Bronchial epithelial cell (primary cell): ENCODE data around the gene OSBPL5. TPM values are rescaled to one million over a fixed set of nuclear protein-coding genes. Genes with fewer than 3 reads are reported as not detected.

Experiments used
- DNase-seq: peaks from one replicate; pipeline ENCODE4 v3.0.0-alpha.2; 2010; ENCODE audit warnings: low read depth
- FAIRE-seq: peaks from 2 replicates; lab custom pipeline; 2011; peaks lifted over from hg19 to GRCh38; lab: Jason Lieb, UNC
- H3K27me3 ChIP-seq: 2 replicates; pipeline ENCODE4 v1.5.1; 2011; ENCODE audit warnings: low read length; ENCODE audit not compliant: control insufficient read depth, insufficient read depth
- H3K36me3 ChIP-seq: 2 replicates; pipeline ENCODE4 v1.5.1; 2011; ENCODE audit warnings: low read length; ENCODE audit not compliant: control insufficient read depth, insufficient read depth
- H3K4me3 ChIP-seq: 2 replicates; pipeline ENCODE4 v1.5.1; 2011; ENCODE audit warnings: mild to moderate bottlenecking, low read depth, low read length, control low read depth
- CTCF ChIP-seq: IDR thresholded peaks from 2 replicates; pipeline ENCODE4 v1.5.1; 2011; ENCODE audit warnings: mild to moderate bottlenecking, moderate library complexity, low read length, control low read depth, inconsistent platforms; ENCODE audit not compliant: insufficient read depth, severe bottlenecking
- total RNA-seq: library from RNA; depleted of rRNA; stranded (reverse); fragments of >200 nt; gene quantifications from 2 replicates; pipeline ENCODE4 v1.2.1, GENCODE V29; 2014

OSBPL5 gene
- total RNA-seq, 1 donor from 2014 or later: 21.1 TPM

DNA sequence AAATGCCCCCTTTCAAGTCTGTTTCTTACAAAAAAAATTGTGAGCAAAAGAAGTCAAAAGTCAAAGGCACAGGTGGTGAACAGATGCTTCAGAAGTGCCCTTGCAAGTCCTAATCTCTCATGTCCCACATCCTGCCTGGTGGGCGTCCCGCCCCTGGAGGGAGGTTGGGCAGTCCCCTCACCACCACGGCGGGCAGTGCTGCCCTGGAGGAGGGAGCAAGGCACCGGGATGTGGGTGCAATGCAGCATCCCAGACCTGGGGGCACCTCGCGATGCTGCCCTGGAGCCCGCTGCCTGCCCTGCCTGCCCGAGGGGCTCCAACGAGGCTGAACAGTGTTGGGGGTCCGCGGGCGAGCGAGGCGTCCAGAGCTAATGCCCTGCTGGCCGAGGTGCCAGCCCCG is 37.6 kb upstream of the OSBPL5 start:
- Histone ChIP-seq H3K27me3 (peaks cover 30% of the 10 kb centered on the region), H3K4me3 (no peak overlapping the region), H3K36me3 (no peaks in the 10 kb centered on the region)
- TF ChIP-seq CTCF: no peak
- FAIRE-seq (no peak), DNase-seq (no peak)

DNA sequence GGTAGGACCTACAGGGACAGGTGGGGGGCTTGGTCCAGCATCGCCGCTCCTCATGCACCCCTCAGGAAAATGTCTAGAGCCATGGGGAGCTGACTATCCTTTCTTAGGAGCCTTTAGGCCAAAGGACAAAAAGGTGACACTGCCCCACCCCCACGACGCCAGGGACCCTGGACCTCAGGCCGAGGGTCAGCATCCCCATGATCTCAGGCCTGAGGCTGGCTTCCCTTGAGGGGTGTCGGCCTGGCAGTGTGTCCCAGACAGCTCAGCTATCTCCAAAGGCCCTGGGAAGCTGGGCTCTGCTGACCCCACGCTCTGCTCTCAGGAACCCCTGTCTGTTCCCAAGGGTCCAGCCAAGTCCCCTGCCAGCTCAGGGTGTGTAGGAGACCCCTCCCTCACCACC is 37.2 kb upstream of the OSBPL5 start:
- Histone ChIP-seq H3K27me3 (peaks cover 32% of the 10 kb centered on the region), H3K4me3 (no peak overlapping the region), H3K36me3 (no peaks in the 10 kb centered on the region)
- DNase-seq: no peak
- no peak for FAIRE-seq
- TF ChIP-seq CTCF: no peak

DNA sequence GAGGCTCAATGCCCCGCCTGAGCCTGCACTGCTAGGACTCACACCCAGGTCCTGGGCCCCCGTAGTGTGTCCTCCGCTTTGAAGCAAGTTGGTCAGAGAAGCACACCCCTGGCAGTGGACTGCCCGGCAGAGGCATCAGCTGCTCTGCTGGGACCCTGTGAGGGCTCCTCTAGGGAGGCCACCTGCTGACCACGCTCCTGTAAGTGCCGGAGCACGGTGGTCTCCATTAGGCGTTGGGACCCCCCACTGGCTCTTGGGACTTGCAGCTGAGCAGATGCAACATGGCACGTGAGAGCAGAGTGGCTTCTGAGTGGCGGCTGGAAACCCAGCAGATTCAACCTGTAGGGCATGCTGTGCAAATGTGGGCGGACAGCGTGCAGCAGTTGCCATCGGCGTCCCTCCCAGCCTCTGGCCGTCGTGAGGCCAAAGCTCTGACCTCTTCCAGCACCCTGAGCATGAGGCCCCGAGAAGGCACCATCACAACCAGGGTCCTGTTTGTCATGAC is 36.6 kb upstream of the OSBPL5 start:
- FAIRE-seq (no peak), DNase-seq (no peak)
- H3K36me3 ChIP-seq: no peaks in the 10 kb centered on the region
- TF ChIP-seq CTCF: no peak
- H3K4me3 ChIP-seq: no peak overlapping the region
- peaks cover 33% of the 10 kb centered on the region for H3K27me3 ChIP-seq

DNA sequence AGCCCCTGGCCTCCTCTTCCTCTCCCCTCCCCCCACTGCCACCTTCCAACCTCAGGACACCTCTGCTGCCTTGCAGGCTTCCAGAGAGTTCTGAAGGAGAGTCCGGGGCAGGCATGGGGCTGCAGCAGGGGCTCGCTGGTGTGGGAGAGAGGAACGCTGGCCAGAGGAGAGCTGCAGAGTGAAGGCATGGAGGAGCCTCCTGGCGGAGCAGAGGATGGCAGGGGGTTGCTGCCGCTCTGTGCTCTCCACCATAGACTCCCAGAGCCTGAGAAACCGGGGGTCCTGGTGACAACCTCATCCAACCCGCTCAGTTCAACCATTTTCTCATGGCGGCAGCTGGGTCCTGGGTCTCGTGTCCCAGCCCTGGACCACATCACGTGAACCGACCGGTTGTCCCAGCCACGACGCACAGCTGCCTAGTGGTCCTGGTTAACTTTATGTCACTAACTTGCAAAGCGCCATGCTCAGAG is 36.0 kb upstream of the OSBPL5 start:
- FAIRE-seq (no peak), DNase-seq (no peak)
- H3K27me3 ChIP-seq: peaks cover 33% of the 10 kb centered on the region
- no peaks in the 10 kb centered on the region for H3K36me3 ChIP-seq
- TF ChIP-seq CTCF: no peak
- H3K4me3 ChIP-seq: no peak overlapping the region

GRCh38 chr11:3200388-3201111 is 35.4 kb upstream of the OSBPL5 start:
- FAIRE-seq (no peak), DNase-seq (no peak)
- H3K27me3 ChIP-seq: peaks cover 32% of the 10 kb centered on the region
- H3K36me3 ChIP-seq: no peaks in the 10 kb centered on the region
- no peak for TF ChIP-seq CTCF
- no peak overlapping the region for H3K4me3 ChIP-seq
